IPS-15b (cell line): ENCODE data around the gene CDKL2.
"Not testable (repeated sequence)": the region's sequence is repeated elsewhere in the genome, so short reads cannot be mapped to it uniquely, and the experiment has no call there.

ENCODE experiments used
- H3K27me3 ChIP-seq: one replicate; pipeline ENCODE4 v1.6.1; 2013; ENCODE audit warnings: low read length; ENCODE audit not compliant: control insufficient read depth, insufficient read depth
- H3K36me3 ChIP-seq: one replicate; pipeline ENCODE4 v1.6.1; 2013; ENCODE audit warnings: low read length; ENCODE audit not compliant: control insufficient read depth, insufficient read depth
- H3K4me1 ChIP-seq: one replicate; pipeline ENCODE4 v1.6.1; 2013; ENCODE audit warnings: mild to moderate bottlenecking, low read length; ENCODE audit not compliant: control insufficient read depth, insufficient read depth
- H3K4me3 ChIP-seq: one replicate; pipeline ENCODE4 v1.5.1; 2013; ENCODE audit warnings: low read depth, low read length
- H3K9ac ChIP-seq: one replicate; pipeline ENCODE4 v1.6.1; 2013; ENCODE audit warnings: low read depth, mild to moderate bottlenecking, low read length
- H3K9me3 ChIP-seq: one replicate; pipeline ENCODE4 v1.6.1; 2013; ENCODE audit warnings: mild to moderate bottlenecking, low read length; ENCODE audit not compliant: control insufficient read depth, insufficient read depth

The CDKL2 gene

GRCh38 chr4:75630174-75630936 is at the start of gene CDKL2:
Gene CDKL2, minus strand, starts transcription at chr4:75630528. Its CDS starts 4,540 bp downstream, at chr4:75625988.
- Histone ChIP-seq H3K9me3 (no peaks in the 10 kb centered on the region), H3K27me3 (peaks cover 8% of the 10 kb centered on the region), H3K4me3 (peak within 1 kb of the TSS; percentile 88), H3K36me3 (no peaks in the 10 kb centered on the region), H3K9ac (peak within 1 kb of the TSS; percentile 65), H3K4me1 (peaks cover 3% of the 10 kb centered on the region)

DNA sequence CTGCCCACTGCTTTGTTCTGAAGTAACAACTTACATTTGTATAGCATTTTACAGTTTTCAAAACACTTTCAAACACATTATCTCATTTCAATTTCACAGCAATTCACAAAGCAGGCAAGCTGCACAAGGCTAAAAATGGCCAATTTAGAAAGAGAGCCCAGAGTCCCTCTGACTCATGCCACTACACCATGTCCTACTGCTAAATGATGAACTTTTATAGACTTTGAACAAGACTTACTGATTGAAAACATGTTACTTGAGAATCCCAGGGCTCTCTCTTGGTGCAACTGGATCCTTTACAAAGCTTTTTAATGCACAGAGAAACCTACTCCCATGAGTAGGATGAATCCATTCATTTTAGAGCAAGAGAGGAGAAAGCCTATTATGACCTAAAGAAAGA is 48.6 kb upstream of the CDKL2 start:
- Histone ChIP-seq H3K36me3 (peaks cover 4% of the 10 kb centered on the region), H3K27me3 (no peaks in the 10 kb centered on the region), H3K9me3 (no peaks in the 10 kb centered on the region), H3K4me3 (no peak overlapping the region), H3K9ac (no peak overlapping the region), H3K4me1 (peaks cover 2% of the 10 kb centered on the region)

GRCh38 chr4:75678473-75678872 is 48.1 kb upstream of the CDKL2 start:
- Histone ChIP-seq H3K27me3 (no peaks in the 10 kb centered on the region), H3K36me3 (peaks cover 4% of the 10 kb centered on the region), H3K9me3 (no peaks in the 10 kb centered on the region), H3K4me1 (peaks cover 2% of the 10 kb centered on the region), H3K4me3 (no peak overlapping the region), H3K9ac (no peak overlapping the region)

- H3K4me1 ChIP-seq, result peaks cover 10% of the 10 kb centered on the region
- no peak overlapping the region for H3K4me3 ChIP-seq
- no peaks in the 10 kb centered on the region for H3K9me3 ChIP-seq
- H3K36me3 ChIP-seq, result no peaks in the 10 kb centered on the region
- H3K9ac ChIP-seq, result no peak overlapping the region
- no peaks in the 10 kb centered on the region for H3K27me3 ChIP-seq
These were observed 44.7 kb upstream of the CDKL2 start for GRCh38 chr4:75675004-75675531.

DNA sequence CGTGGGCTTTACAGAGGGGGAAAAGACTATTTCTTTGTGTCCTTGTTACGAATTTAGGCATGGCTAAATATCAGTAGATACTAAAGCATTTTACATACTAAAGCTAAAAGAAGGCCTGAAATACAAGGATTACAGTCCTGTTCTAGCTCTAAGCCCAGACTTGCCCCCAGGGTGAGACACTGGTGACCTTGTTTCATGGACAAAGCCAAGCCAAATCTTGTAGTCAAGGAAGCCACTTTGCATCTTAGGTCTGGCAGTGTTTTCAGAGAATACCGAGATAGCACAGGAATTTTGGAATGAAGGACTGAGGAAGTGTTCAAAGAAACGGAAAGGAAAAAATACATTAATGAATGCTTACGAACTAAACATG is 43.6 kb upstream of the CDKL2 start:
- Histone ChIP-seq H3K27me3 (no peaks in the 10 kb centered on the region), H3K4me1 (peaks cover 10% of the 10 kb centered on the region), H3K9me3 (no peaks in the 10 kb centered on the region), H3K36me3 (no peaks in the 10 kb centered on the region), H3K9ac (peak overlapping the region; percentile 82), H3K4me3 (peak overlapping the region; percentile 71)

- Histone ChIP-seq H3K27me3 (no peaks in the 10 kb centered on the region), H3K4me1 (peaks cover 12% of the 10 kb centered on the region), H3K9me3 (no peaks in the 10 kb centered on the region), H3K36me3 (no peaks in the 10 kb centered on the region), H3K9ac (peak within 1 kb of the TSS; percentile 88), H3K4me3 (peak within 1 kb of the TSS; percentile 97)
These were observed 43.0 kb upstream of the CDKL2 start, which contains the start of gene G3BP2 for GRCh38 chr4:75673027-75673958. Gene G3BP2, minus strand, starts transcription at chr4:75673411. Its CDS starts 11,386 bp downstream, at chr4:75662025.

GRCh38 chr4:75672461-75673026 is 42.2 kb upstream of the CDKL2 start:
- Histone ChIP-seq H3K36me3 (no peaks in the 10 kb centered on the region), H3K4me1 (peaks cover 13% of the 10 kb centered on the region)

GRCh38 chr4:75671802-75672421 is 41.6 kb upstream of the CDKL2 start:
- H3K27me3 ChIP-seq, result no peaks in the 10 kb centered on the region
- H3K4me1 ChIP-seq, result peaks cover 13% of the 10 kb centered on the region

More at GRCh38 chr4:75672461-75673026, 42.2 kb upstream of the CDKL2 start:
- peak overlapping the region; percentile 97 for H3K4me3 ChIP-seq
- H3K9me3 ChIP-seq, result no peaks in the 10 kb centered on the region
- H3K27me3 ChIP-seq, result no peaks in the 10 kb centered on the region
- H3K9ac ChIP-seq, result peak overlapping the region; percentile 88

GRCh38 chr4:75668596-75668995 is 38.3 kb upstream of the CDKL2 start:
- Histone ChIP-seq H3K4me3 (peak overlapping the region; percentile 0), H3K36me3 (no peaks in the 10 kb centered on the region), H3K4me1 (peaks cover 16% of the 10 kb centered on the region), H3K9ac (no peak overlapping the region), H3K27me3 (no peaks in the 10 kb centered on the region), H3K9me3 (no peaks in the 10 kb centered on the region)

More at GRCh38 chr4:75671802-75672421, 41.6 kb upstream of the CDKL2 start:
- Histone ChIP-seq H3K9me3 (no peaks in the 10 kb centered on the region), H3K9ac (peak overlapping the region; percentile 88), H3K4me3 (peak overlapping the region; percentile 97), H3K36me3 (no peaks in the 10 kb centered on the region)

GRCh38 chr4:75667636-75668035 is 37.3 kb upstream of the CDKL2 start:
- not testable (repeated sequence) for H3K4me3 ChIP-seq, H3K27me3 ChIP-seq, H3K9me3 ChIP-seq, H3K9ac ChIP-seq, H3K36me3 ChIP-seq
- H3K4me1 ChIP-seq, result peaks cover 16% of the 10 kb centered on the region

GRCh38 chr4:75666299-75666698 is 36.0 kb upstream of the CDKL2 start:
- Histone ChIP-seq H3K4me3 (no peak overlapping the region), H3K9ac (no peak overlapping the region), H3K27me3 (no peaks in the 10 kb centered on the region), H3K4me1 (peaks cover 16% of the 10 kb centered on the region), H3K36me3 (no peaks in the 10 kb centered on the region), H3K9me3 (no peaks in the 10 kb centered on the region)
